NT2/D1 (cell line): Measurements from ENCODE around the gene TBC1D25.
"Not testable (repeated sequence)": the region's sequence is repeated elsewhere in the genome, so short reads cannot be mapped to it uniquely, and the experiment has no call there.

ENCODE experiments used
- DNase-seq: peaks from one replicate; pipeline ENCODE4 v3.0.0-alpha.2; 2011; ENCODE audit warnings: low read depth, low spot score
- H3K27me3 ChIP-seq: 2 replicates; pipeline ENCODE4 v1.6.0; 2011; ENCODE audit warnings: mild to moderate bottlenecking; ENCODE audit not compliant: insufficient read length, insufficient read depth
- H3K36me3 ChIP-seq: 2 replicates; pipeline ENCODE4 v1.6.1; 2011; ENCODE audit warnings: mild to moderate bottlenecking, low read length, mixed read lengths; ENCODE audit not compliant: insufficient read depth, insufficient read length
- H3K4me1 ChIP-seq: 2 replicates; pipeline ENCODE4 v1.5.1; 2011; ENCODE audit not compliant: insufficient read depth, insufficient read length
- H3K4me3 ChIP-seq: 2 replicates; pipeline ENCODE4 v1.5.1; 2011; ENCODE audit warnings: low read depth; ENCODE audit not compliant: insufficient read length
- H3K9ac ChIP-seq: 2 replicates; pipeline ENCODE4 v1.6.0; 2011; ENCODE audit warnings: low read depth; ENCODE audit not compliant: insufficient read length
- H3K9me3 ChIP-seq: 2 replicates; pipeline ENCODE4 v1.5.1; 2011; ENCODE audit warnings: mild to moderate bottlenecking, low read length; ENCODE audit not compliant: insufficient read depth
- SUZ12 ChIP-seq: IDR thresholded peaks from 2 replicates; pipeline ENCODE4 v1.6.1; 2011; ENCODE audit not compliant: insufficient read length, insufficient read depth; ENCODE audit errors: extremely low read depth
- YY1 ChIP-seq: IDR thresholded peaks from 2 replicates; pipeline ENCODE4 v1.6.1; 2011; ENCODE audit not compliant: insufficient read length, insufficient read depth
- ZNF274 ChIP-seq: IDR thresholded peaks from 2 replicates; pipeline ENCODE4 v1.6.1; 2011; ENCODE audit warnings: mild to moderate bottlenecking, low read depth, low read length

The TBC1D25 gene

GRCh38 chrX:48541140-48541814, 1.8 kb downstream of the TBC1D25 start:
- no peak for DNase-seq
- H3K9me3 ChIP-seq: no peaks in the 10 kb centered on the region

DNA sequence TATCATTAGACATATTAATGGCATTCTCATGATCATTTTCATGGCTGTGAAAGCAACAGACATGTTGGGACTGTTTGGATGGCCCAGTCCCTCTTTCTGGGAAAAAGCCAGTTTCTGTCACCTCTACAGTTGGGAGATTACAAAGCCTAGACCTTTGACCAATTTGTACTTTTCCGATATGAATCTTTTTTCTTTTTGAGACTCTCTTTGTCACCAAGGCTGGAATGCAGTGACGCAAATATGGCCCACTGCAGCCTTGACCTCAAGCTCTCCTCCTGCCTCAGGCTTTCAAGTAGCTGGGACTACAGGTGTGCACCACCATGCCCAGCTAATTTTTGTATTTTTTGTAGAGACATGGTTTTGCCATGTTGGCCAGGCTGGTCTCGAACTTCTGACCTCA, 9.4 kb downstream of the TBC1D25 start:
- no peak for DNase-seq
- Histone ChIP-seq H3K4me3 (no peak overlapping the region), H3K36me3 (peaks cover 18% of the 10 kb centered on the region), H3K4me1 (no peaks in the 10 kb centered on the region), H3K27me3 (no peaks in the 10 kb centered on the region), H3K9ac (no peak overlapping the region), H3K9me3 (no peaks in the 10 kb centered on the region)
- no peak for TF ChIP-seq SUZ12
- no peak for TF ChIP-seq YY1
- TF ChIP-seq ZNF274: no peak

More at GRCh38 chrX:48541140-48541814, 1.8 kb downstream of the TBC1D25 start:
- no peak for TF ChIP-seq YY1
- TF ChIP-seq ZNF274: no peak
- no peak for TF ChIP-seq SUZ12
- Histone ChIP-seq H3K4me1 (peaks cover 2% of the 10 kb centered on the region), H3K9ac (no peak overlapping the region), H3K4me3 (no peak overlapping the region), H3K36me3 (peaks cover 22% of the 10 kb centered on the region), H3K27me3 (no peaks in the 10 kb centered on the region)

GRCh38 chrX:48555731-48556325, 16.3 kb downstream of the TBC1D25 start:
- H3K36me3 ChIP-seq: peaks cover 27% of the 10 kb centered on the region
- H3K4me1 ChIP-seq, H3K9ac ChIP-seq, H3K4me3 ChIP-seq, DNase-seq, H3K27me3 ChIP-seq, H3K9me3 ChIP-seq: not testable (repeated sequence)

DNA sequence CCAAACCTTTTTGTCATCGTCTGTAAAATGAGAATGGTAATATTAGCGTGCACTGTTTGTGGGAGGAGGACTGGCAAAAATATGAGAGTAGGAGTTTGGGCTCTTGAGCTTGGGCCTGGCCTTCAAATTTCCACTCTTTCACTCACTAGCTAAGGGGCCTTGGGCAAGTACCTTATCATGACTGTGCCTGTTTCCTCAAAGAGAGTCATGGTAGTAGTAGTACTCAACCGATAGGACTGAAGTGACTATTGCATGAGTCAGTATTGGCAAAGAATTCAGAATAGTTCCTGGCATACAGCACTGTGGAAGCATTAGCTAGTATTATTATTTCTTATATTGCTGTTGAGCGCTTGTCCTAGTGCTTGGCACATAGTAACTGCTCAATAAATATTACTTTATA, 18.8 kb downstream of the TBC1D25 start:
- Histone ChIP-seq H3K9ac (no peak overlapping the region), H3K9me3 (no peaks in the 10 kb centered on the region), H3K36me3 (peaks cover 47% of the 10 kb centered on the region), H3K27me3 (no peaks in the 10 kb centered on the region), H3K4me3 (no peak overlapping the region), H3K4me1 (no peaks in the 10 kb centered on the region)
- no peak for DNase-seq
- TF ChIP-seq ZNF274 (no peak), SUZ12 (no peak), YY1 (no peak)

GRCh38 chrX:48559636-48560035, 20.1 kb downstream of the TBC1D25 start:
- Histone ChIP-seq H3K4me3 (no peak overlapping the region), H3K27me3 (no peaks in the 10 kb centered on the region), H3K36me3 (peaks cover 54% of the 10 kb centered on the region), H3K4me1 (no peaks in the 10 kb centered on the region), H3K9me3 (no peaks in the 10 kb centered on the region), H3K9ac (no peak overlapping the region)
- TF ChIP-seq YY1 (no peak), ZNF274 (no peak), SUZ12 (no peak)
- DNase-seq: no peak

DNA sequence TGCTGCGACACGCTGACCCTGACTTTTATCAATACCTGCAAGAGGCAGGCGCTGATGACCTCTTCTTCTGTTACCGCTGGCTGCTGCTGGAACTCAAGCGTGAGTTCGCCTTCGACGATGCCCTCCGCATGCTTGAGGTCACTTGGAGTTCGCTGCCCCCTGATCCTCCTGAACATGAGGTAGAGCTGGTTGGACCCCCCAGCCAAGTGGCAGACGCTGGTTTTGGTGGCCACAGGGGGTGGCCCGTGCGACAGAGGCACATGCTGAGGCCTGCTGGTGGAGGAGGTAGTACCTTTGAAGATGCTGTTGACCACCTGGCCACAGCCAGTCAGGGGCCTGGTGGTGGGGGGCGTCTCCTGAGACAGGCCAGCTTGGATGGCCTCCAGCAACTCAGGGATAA, 20.5 kb downstream of the TBC1D25 start:
- DNase-seq: no peak
- H3K27me3 ChIP-seq: no peaks in the 10 kb centered on the region
- no peak for TF ChIP-seq SUZ12
- no peak for TF ChIP-seq ZNF274
- no peak for TF ChIP-seq YY1
- no peaks in the 10 kb centered on the region for H3K4me1 ChIP-seq
- H3K9ac ChIP-seq: no peak overlapping the region
- H3K4me3 ChIP-seq: no peak overlapping the region
- H3K9me3 ChIP-seq: no peaks in the 10 kb centered on the region
- peaks cover 50% of the 10 kb centered on the region for H3K36me3 ChIP-seq

DNA sequence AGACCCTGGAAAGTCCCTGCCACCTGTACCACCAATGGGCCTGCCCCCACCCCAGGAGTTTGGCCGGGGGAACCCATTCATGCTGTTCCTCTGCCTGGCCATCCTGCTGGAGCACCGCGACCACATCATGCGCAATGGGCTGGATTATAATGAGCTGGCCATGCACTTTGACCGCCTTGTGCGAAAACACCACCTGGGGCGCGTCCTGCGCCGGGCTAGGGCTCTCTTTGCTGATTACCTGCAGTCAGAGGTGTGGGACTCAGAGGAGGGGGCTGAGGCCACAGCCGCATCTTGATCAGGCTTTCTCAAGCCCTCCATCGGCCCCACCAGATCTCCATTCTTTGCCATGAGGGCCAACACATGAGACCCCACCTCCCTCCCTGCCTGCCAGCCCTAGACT, 21.2 kb downstream of the TBC1D25 start:
- Histone ChIP-seq H3K9ac (no peak overlapping the region), H3K4me1 (no peaks in the 10 kb centered on the region), H3K4me3 (no peak overlapping the region), H3K9me3 (no peaks in the 10 kb centered on the region), H3K27me3 (no peaks in the 10 kb centered on the region), H3K36me3 (peaks cover 49% of the 10 kb centered on the region)
- TF ChIP-seq SUZ12 (no peak), ZNF274 (no peak), YY1 (no peak)
- no peak for DNase-seq

GRCh38 chrX:48569958-48570357, 30.4 kb downstream of the TBC1D25 start:
- Histone ChIP-seq H3K27me3 (no peaks in the 10 kb centered on the region), H3K36me3 (peaks cover 3% of the 10 kb centered on the region), H3K9me3 (no peaks in the 10 kb centered on the region), H3K4me1 (no peaks in the 10 kb centered on the region), H3K4me3 (no peak overlapping the region), H3K9ac (no peak overlapping the region)
- TF ChIP-seq ZNF274 (no peak), YY1 (no peak), SUZ12 (no peak)
- DNase-seq: no peak
